ENCODE measurements around the gene FCHSD1. TPM values are rescaled to one million over a fixed set of nuclear protein-coding genes. Genes with fewer than 3 reads are reported as not detected.

Gene FCHSD1
- polyA plus RNA-seq, 3 donors: 3.0 to 73.3 (median 3.4) TPM

DNA sequence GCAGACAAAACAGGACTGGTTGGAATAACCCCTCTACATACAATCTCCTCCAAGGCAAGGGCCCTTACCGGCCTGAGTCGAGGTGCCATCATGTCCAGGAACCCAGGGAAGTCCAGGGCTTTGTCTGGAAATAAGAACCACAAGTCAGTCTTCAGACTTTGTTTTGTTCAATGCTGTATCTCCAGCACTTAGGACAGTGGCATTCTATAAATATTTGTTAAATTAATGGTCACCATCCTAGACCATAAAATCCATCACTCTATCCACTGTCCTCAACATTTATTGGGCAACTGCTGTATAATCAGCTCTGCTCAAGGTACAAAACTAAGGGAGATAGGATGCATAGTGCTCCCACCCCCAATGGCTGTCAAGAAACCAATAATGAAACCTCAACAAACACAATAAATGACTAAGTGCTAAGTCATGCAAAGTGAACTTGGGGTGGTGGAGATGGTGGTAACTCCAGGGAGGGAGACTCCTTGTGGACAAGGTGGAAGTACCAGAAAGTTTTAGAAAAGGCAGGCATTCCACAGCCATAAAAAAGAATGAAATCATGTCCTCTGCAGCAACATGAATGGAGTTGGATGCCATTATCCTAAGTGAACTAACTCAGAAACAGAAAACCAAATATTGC is 9.5 kb downstream of the FCHSD1 start:
- Histone ChIP-seq H3K79me2 (ENCODE audit: insufficient read depth, low read length) (no peaks in the 10 kb centered on the region), H4K20me1 (ENCODE audit: insufficient read depth, low read length) (peaks cover 8% of the 10 kb centered on the region), H3K27me3 (ENCODE audit: control insufficient read depth in 2 of 2, insufficient read depth in 2 of 2, low read length in 2 of 2) (no peaks in the 10 kb centered on the region), H2AFZ (ENCODE audit: insufficient read depth, low read depth, low read length, poor library complexity, severe bottlenecking) (no peak overlapping the region), H3K9me3 (replicated peaks in 1 of 2; ENCODE audit: control insufficient read depth in 1 of 2, insufficient read depth in 1 of 2, low read length in 2 of 2) (no peaks in the 10 kb centered on the region), H3K4me3 (replicated peaks in 1 of 3; ENCODE audit: low read depth in 2 of 3, low read length in 3 of 3) (no peak overlapping the region), H3K9ac (ENCODE audit: insufficient read depth, low read length, poor library complexity, severe bottlenecking) (no peak overlapping the region), H3K4me1 (ENCODE audit: control insufficient read depth in 1 of 2, insufficient read depth in 2 of 2, low read length in 2 of 2) (peaks cover 15 to 30% of the 10 kb centered on the region in 2 donors), H3K4me2 (replicated peaks; ENCODE audit: extremely low read depth, low read length, poor library complexity, severe bottlenecking) (no peak overlapping the region), H3K27ac (ENCODE audit: low read depth in 1 of 2, low read length in 2 of 2) (no peak overlapping the region), H3K36me3 (replicated peaks in 1 of 2; ENCODE audit: control insufficient read depth in 1 of 2, insufficient read depth in 2 of 2, low read length in 2 of 2) (peaks cover 28 to 52% of the 10 kb centered on the region in 2 donors)
- Mint-ChIP-seq H3K27ac (no peak overlapping the region), H3K36me3 (peaks cover 49 to 55% of the 10 kb centered on the region in 2 donors), H3K9me3 (peaks cover 0 to 2% (median 0%) of the 10 kb centered on the region in 7 donors), H3K4me3 (no peak overlapping the region), H3K27me3 (ENCODE audit: low read depth in 3 of 3) (peaks cover 0 to 2% (median 0%) of the 10 kb centered on the region in 3 donors), H3K4me1 (peaks cover 14% of the 10 kb centered on the region)
- whole genome bisulfite sequencing (ENCODE audit: insufficient coverage): 94% methylated on average over 2 of the region's 2 CpGs
- intact Hi-C loops (cut with micrococcal nuclease): no loop called here
- DNase-seq: no peak
- TF ChIP-seq, protein P1, sequence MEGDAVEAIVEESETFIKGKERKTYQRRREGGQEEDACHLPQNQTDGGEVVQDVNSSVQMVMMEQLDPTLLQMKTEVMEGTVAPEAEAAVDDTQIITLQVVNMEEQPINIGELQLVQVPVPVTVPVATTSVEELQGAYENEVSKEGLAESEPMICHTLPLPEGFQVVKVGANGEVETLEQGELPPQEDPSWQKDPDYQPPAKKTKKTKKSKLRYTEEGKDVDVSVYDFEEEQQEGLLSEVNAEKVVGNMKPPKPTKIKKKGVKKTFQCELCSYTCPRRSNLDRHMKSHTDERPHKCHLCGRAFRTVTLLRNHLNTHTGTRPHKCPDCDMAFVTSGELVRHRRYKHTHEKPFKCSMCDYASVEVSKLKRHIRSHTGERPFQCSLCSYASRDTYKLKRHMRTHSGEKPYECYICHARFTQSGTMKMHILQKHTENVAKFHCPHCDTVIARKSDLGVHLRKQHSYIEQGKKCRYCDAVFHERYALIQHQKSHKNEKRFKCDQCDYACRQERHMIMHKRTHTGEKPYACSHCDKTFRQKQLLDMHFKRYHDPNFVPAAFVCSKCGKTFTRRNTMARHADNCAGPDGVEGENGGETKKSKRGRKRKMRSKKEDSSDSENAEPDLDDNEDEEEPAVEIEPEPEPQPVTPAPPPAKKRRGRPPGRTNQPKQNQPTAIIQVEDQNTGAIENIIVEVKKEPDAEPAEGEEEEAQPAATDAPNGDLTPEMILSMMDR (IDR thresholded peaks at IDR 0.05): no peak

DNA sequence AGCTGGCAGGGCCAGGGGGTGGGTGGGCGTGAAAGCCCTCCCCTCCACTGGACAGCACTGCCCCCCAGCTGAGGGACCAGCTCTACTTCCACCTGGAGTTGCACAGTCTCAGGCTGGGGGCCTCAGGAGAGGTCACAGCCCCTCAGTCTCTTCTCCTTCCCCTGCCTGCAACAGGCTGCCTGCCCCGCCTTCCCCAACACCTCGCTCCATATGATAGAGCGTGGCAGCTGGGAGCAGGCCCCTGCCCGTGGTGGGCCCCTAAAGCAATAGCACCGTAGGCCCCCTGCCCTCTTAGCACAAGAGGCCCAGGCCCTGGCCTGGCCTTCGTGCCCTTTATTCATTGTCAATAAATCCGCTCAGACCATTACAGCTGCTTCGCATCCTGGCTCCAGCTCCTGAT is 10.5 kb downstream of the FCHSD1 start:
- H3K4me1 Mint-ChIP-seq: peaks cover 21% of the 10 kb centered on the region
- TF ChIP-seq, protein P1 (IDR thresholded peaks at IDR 0.05): no peak
- Histone ChIP-seq H4K20me1 (ENCODE audit: insufficient read depth, low read length) (peaks cover 10% of the 10 kb centered on the region), H3K9ac (ENCODE audit: insufficient read depth, low read length, poor library complexity, severe bottlenecking) (no peak overlapping the region), H3K36me3 (replicated peaks in 1 of 2; ENCODE audit: control insufficient read depth in 1 of 2, insufficient read depth in 2 of 2, low read length in 2 of 2) (peaks cover 21 to 42% of the 10 kb centered on the region in 2 donors), H2AFZ (ENCODE audit: insufficient read depth, low read depth, low read length, poor library complexity, severe bottlenecking) (no peak overlapping the region), H3K4me3 (replicated peaks in 1 of 3; ENCODE audit: low read depth in 2 of 3, low read length in 3 of 3) (no peak overlapping the region), H3K4me2 (replicated peaks; ENCODE audit: extremely low read depth, low read length, poor library complexity, severe bottlenecking) (no peak overlapping the region), H3K27ac (ENCODE audit: low read depth in 1 of 2, low read length in 2 of 2) (no peak overlapping the region), H3K4me1 (ENCODE audit: control insufficient read depth in 1 of 2, insufficient read depth in 2 of 2, low read length in 2 of 2) (peaks cover 21 to 38% of the 10 kb centered on the region in 2 donors), H3K27me3 (ENCODE audit: control insufficient read depth in 2 of 2, insufficient read depth in 2 of 2, low read length in 2 of 2) (no peaks in the 10 kb centered on the region), H3K79me2 (ENCODE audit: insufficient read depth, low read length) (peaks cover 10% of the 10 kb centered on the region), H3K9me3 (replicated peaks in 1 of 2; ENCODE audit: control insufficient read depth in 1 of 2, insufficient read depth in 1 of 2, low read length in 2 of 2) (no peaks in the 10 kb centered on the region)
- no peak for DNase-seq
- H3K4me3 Mint-ChIP-seq: no peak overlapping the region
- intact Hi-C loops (cut with micrococcal nuclease): no loop called here
- H3K36me3 Mint-ChIP-seq: peaks cover 39 to 44% of the 10 kb centered on the region in 2 donors
- H3K9me3 Mint-ChIP-seq: peaks cover 0 to 2% (median 0%) of the 10 kb centered on the region in 7 donors
- H3K27ac Mint-ChIP-seq: no peak overlapping the region
- WGBS (ENCODE audit: insufficient coverage): 97% methylated on average over 6 of the region's 9 CpGs
- peaks cover 0 to 2% (median 0%) of the 10 kb centered on the region in 3 donors for H3K27me3 Mint-ChIP-seq (ENCODE audit: low read depth in 3 of 3)
